Amniotic epithelial cell (primary cell): Measurements from ENCODE around the gene CHD2.
"Not testable (repeated sequence)": the region's sequence is repeated elsewhere in the genome, so short reads cannot be mapped to it uniquely, and the experiment has no call there.

Experiments used
- DNase-seq: peaks from one replicate; pipeline ENCODE4 v3.0.0-alpha.2; 2010; ENCODE audit warnings: low read depth

The CHD2 gene

DNA sequence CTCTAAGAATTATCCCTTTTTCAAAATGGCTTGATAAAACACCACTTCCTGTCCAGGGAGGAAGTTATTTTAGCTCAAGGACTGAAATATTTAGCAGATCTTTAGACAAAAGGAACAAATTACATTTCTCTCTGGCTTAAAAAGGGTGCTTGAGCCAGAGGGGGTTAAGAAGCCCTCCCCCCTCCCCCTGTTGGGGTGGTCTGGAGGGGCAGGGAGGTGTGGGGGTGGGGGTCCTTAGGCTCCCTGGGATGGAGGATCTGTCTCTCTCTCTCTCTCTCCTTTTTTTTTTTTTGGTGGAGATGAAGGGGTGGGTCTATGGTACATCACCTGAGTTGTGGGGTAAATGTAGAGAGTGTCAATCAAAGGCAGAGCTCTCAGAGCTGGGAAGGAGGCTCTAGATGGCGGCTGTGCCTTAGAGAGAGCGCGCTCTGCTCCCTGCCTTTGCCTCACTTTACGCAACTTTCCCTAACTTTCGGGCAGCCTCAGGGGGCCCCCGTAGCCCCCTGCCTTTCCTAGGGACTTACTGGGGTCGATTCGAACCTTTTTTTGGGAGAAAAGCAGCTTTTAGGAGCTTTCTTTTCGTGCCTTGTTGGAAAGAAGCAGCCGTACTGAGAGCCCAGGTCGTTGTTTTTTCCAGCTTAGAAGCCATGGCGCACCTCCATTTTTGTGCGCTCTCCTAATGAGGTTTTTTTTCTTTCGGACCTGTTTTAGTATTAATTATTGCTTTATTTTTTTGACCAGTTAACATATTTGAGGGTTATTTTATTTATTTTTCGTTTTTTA, at the start of gene CHD2:
TSS of gene CHD2 (plus strand) at position 377 of the 783 bp plus-strand sequence. CDS start 914 bp downstream, outside the sequence.
- DNase-seq: peak; percentile 89

DNA sequence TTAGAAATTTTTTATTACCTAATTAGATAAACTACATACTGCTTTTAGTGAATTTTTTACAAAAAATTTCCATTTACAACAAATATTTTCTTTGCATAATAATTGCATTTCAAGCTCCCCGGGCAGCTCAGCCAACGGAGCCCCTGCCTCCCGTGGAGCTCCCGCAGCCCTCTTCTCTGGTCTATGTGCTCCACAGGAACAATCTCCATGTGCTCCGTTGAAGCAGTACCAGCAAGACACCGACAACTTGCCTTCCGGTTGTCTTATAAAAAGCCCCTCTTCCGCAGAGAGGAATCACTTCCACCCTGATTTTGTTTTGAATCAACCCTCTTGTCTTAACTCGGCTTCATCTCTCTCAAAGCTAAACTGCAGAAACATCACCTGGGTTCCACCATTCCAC, 46.9 kb upstream of the CHD2 start:
- no peak for DNase-seq

DNA sequence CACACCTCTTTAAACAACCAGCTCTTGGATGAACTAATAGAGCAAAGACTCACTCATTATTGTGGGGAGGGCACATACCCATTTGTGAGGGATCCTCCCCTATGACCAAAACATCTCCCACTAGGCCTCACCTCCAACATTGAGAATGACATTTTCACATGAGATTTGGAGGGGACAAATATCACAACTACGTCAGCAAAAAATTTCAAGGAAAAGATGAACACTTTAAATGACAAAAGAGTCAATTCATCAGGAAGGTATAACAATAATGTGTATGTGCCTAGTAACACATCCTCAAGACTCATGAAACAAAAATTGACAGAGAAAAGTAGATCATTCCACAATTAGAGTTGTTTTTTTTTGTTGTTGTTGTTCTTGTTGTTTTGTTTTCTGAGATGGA, 38.4 kb upstream of the CHD2 start:
- no peak for DNase-seq

DNA sequence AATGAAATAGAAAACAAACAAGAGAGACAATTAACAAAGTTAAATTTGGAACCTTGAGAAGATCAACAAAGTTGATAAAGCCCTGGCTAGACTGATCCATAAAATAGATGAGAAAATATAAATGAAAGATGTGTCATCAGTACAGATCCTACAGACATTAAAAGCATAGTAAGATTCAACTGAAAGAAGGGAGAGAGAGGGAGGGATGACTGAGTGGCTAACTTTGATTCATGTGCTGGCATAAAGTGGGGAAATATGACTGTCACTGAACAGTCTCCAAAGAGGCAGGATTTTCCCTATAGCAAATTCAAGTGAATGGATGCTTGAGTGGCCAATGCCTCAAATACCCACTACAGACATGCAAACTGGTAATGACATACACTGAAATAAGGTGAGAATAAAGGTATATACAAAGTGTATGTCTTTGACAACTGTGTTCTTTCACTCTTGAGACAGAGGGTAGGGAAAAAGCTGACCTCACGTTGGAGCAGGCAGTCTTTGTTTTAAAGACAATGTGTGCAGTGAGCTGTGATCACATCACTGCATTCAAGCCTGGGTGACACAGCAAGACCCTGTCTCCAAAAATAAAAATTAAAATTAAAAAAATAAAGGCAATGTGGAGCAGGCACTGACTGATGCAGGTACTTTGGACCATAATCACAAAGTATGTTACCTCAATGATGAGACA, 35.9 kb upstream of the CHD2 start:
- DNase-seq: no peak

DNA sequence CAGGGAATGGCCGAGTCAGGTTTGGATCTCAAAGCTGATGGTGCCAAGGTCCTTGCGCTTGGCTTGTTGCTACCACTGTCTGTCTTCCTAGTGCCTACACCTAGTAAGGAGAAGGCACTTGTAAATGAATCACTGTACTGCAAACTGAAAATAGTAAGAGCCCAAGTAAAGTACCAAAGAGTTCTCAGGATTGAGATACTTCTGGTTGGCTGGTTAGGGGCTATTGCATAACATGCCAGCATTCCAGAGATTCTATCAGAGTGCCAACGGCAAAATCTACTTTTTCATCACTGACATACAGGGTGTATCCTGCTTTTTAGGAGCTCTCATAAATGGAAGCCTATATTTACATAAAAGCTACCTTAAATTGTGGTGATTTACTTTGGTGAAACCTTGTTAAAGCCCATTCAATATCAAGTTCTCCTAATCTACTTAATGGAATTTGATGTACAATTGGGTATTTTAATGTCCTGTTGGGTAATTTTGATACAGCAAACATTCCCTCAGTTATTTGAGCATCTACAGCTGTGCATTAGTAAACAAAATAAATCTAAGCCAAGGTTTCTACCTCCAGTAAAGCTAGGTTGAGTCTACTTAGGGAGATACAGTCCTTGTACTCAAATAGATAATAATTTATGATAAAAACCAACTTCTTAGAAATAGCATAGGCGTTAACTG, 30.7 kb upstream of the CHD2 start:
- DNase-seq: peak; percentile 80

DNA sequence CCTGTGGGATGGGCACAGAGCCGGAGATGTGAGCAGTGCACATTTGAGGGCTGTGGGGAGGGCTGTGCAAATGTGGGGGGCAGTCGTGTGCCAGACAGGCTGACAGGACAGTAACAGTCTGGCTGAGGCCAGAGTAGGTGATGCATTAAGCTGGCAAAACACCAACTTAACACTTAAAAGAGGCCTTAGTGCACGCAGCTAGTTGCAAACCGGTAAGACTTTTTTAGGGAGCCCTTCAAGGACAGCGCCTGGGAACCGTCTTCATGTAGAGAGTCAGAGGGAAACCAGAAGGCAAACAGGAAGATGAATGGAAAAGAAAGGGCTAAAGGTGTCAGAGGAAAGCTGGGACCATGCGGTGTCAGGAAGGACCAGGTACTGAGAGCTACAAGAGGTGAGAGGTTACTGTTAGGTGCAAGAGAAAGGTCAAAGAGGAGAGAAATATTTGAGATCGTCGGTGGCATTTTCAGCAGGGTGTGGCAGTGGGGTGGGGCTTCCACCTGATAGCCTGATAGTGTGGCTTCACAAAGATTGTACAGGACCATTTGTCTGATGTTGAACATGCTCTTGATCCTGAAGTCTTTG, 30.0 kb upstream of the CHD2 start:
- peak; percentile 33 for DNase-seq

DNA sequence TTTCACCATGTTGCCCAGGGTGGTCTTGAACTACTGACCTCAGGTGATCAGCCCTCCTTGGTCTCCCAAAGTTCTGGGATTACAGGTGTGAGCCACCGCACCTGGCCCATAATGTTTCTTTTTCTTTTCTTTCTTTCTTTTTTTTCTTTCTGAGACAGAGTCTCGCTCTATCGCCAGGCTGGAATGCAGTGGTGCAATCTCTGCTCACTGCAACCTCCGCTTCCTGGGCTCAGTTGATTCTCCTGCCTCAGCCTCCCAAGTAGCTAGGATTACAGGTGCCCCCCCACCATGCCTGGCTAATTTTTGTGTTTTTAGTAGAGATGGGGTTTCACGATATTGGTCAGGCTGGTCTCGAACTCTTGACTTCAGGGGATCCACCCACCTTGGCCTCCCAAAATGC, 27.2 kb upstream of the CHD2 start:
- not testable (repeated sequence) for DNase-seq

DNA sequence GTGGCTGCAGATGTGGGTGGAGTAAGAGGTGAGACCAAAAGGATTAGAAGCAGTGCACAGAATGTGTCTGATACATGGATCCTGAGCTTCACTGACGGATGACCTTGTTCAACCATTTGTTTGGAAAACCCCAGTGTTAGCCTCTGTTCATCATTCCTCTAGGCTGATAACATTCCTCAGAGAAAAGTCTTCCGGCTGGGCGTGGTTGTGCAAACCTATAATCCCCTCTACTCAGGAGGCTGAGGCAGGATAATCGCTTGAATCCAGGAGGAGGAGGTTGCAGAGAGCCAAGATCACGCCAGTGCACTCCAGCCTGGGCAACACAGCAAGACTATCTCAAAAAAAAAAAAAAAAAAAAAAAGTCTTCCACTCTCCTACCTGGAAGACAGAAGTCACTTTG, 23.1 kb upstream of the CHD2 start:
- DNase-seq: peak; percentile 77

DNA sequence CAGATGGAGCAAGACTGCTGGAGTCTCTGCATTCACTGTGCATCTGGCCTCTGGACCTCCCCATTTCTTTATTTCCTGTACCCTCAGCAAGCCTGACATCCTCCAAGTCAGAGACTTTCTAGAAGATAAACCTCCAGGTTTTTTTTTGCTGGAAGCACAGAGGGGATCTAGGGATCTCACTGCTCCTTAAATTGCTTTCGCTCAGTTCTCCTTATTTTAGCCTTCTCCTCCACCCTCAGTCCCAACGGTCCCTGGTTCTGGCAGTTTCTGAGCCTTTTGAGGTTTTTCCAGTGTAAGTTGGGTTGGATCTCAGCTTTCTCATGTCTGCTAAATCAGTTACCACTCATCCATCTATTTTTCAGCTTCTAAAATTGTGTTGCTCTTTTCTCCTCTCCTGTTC, 22.7 kb upstream of the CHD2 start:
- DNase-seq: no peak

DNA sequence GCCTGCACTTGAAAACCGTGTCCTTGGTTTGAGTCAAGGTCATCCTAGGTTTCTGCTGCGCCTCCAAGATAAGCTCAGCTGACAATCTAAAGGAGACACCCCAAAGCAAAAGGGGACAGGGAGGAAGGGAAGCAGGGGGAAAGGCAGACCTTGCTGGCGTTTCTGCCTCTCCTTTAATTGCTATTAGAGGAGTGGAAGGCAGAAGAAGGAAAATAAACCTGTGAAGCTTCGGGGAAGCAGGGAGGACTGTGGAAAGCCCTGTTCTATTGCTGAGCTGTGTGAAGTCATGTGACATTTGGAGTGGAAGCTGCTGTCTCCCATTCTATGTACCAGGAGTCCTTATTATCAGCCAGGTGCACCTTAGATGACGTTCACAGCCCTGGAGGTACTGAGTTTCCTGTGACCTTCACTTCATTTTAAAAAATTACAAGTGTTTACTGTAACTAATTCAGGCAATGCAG, 21.5 kb upstream of the CHD2 start:
- no peak for DNase-seq

DNA sequence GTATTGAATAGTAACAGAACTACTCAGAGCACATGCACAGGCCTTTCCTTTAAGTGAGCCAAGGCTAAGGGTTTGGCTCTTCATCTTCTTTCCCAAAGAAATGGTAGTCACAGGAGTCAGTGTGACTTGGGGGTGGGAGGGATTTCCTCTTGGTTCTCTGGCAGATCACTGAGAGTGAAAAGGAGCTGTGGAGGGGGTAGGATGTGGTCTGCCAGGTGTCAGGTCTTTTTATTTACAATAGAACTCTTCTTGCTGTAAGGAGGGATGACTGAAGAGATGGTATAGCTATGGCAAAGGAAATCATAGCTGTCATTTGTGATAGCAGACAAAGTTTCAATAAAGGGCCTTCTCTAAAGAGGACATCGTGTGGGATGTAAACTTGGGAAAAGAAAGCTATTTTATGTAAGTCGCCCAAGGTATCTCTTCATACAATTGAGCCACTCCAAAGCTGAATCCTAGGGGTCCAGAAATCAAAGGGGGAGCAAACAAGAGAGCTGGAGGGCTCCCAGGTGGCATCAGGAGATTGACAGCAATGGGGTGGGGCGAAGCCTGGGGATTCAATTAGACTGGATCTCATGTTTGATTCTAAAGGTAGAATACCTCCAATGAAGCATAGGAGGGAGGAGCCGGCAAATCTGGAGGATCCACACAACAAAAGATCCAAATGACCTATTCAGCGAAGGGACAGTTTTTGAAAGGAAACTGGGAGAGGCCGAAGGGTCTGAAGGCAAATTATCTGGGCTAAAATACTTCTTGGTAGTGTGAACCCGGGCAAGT, 20.0 kb upstream of the CHD2 start:
- DNase-seq: no peak

DNA sequence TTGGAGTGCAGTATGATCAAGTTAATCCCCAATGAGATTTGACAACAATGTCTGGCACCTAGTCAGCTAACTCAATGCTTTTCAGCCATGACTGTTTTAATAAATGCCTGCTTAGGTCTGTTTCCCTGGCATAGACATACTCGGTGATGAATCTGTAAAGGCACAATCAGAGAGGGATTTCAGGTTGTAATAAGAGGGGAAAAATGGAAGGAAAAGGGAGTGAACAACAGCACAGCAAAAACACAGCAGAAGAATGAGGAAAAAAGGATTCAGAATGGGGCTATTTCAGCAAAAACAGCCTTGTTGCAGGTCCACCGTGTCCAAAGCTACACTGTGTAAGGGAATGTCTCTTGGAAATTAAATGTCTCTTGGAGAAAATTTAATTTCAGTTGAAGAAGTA, 19.3 kb upstream of the CHD2 start:
- no peak for DNase-seq

DNA sequence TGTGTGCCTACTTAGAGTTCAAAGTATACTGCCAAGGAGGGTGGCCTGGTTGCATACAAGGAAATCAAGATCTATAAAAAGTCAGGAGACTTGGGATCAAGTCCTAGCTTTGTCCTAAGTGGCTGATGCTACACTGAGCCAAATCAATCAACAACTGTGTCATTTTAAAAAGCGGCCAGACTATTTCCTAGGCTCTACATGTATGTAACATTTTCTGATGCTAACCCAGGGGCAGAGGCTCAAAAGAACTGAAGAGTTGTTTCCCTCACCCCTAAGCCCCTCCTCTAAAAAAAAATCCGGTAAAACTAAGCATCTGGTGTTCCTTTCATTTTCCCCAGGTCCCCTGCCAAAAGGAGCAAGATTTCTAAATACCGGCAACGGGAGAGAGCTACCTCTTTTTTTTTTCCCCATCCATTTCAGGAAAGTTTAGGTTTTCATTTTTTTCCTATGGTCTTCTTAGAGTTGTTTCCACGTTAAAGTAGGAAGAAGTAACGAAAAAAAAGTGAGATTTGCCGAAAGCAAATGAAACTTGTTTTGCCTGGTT, 18.8 kb upstream of the CHD2 start:
- DNase-seq: no peak

DNA sequence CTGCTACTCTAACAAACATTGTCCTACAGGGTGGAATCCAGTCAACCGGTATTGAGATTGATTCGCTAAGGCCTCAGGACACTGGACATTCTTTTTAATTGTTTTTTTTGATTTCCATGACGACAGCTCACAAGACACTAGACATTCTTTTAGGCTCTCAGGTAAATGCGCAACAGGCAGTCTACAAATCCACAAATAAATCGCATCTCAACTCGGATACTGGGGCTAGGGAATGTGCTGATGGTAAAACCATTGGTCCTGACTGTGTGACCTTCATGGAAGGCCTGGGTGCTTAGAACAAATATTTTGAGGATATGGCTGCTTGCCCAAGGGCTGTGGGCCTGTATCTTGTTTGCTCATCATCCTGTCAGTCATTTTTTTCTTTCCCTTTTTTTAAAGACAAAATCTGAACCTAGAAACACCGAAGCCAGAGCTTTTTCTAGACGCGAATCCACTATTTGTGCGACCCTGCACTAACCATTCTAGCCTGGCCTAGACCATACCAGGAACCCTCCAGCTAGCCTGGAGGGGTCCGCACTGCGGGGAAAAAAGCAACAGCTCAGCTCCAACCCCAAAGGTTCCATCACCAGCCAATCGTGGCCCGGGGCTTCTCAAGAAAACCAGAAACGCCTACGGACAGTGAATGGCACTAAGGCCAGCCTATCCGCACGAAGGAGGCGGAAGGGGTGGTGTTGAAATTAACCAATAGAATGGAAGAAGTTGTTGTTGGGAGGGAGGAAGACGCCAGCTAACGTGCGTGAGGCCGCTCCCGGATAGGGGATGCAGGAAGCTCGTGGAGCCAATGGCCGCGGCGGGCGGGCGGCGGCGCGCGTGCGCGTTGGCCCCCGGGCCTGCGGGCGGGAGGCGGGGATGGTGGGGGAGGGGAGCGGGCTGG, 18.1 kb upstream of the CHD2 start:
- peak; percentile 100 for DNase-seq

DNA sequence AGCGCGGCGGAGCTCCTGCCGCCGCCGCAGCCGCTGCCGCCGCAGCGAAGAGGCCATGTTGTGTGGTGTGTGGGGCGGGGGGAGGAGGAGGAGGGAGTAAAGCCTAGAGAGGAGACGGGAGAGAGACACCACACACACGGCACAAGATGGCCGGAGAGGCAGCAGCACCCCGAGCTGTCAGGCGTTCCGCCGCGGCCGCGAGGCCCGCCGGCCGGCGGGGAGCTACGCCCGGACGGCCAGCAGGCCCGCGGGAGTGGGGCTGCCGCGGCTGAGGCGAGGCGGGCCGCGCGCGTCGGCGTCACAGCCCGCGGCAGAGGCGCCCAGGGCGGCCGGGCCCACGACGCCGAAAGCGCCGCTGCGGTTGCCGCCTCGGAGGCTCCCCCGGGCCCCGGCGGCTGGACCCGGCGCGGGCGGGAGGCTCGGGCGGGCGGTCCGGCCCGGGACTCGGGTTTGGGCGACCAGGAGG, 17.4 kb upstream of the CHD2 start:
- DNase-seq: no peak

DNA sequence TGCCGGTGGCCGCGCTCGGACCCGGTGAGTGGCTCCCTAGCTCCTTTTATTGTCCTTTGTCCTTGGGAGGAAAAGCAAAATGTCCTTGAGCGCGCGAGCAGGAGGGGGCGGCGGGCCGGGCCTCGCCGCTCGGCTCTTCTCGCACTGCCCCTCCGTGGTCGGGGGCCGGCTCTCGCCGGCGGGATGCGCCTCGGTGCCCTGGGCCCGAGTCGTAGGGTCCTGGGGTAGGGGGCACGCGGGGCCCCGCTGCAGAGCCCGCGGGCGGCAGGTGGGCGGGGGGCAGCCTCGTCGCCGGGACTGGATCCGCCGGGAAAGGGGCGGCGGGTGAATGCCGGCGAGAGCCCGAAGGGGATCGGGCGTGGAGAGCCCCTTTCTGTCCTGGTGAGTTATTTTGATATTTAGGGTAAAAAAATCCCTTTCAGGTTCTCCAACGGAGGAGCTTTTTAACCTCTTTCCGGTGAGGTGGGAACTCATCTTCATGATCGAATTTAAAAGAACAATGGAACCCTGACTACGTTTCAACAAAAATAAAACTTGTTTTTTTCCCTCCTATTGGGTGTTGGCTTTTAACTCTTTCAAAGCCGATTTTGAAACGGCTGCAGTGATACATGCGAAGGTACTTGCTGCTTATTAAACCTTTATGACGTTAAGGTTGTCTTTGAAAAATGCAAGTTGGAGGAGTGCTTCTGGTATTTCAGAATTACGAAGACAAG, 16.8 kb upstream of the CHD2 start:
- peak; percentile 52 for DNase-seq

DNA sequence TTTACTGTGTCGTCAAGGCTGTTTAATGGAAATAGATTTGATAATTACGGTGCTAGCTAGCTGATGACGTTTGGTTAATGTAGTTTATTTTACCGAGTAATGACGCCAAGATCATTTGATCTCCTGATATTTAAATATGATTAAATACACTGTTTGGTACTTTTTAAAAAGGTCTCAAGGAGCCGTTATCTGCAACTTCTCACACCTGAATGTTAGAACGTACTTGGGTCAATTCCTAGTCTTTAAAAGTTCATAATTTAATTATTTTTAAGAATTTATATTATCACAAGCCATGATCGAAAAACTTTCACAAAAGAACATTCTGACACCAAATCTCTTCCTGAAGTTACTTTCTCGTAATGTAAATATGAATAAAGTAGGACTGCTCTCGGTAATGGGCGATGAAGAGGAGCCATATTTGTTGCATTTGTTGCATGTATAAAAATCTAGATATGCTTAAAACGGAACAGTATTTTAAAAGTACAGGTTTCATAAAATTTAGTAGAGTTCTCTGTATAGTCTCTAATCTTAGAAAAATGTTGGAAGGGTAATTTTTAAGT, 16.2 kb upstream of the CHD2 start:
- no peak for DNase-seq

DNA sequence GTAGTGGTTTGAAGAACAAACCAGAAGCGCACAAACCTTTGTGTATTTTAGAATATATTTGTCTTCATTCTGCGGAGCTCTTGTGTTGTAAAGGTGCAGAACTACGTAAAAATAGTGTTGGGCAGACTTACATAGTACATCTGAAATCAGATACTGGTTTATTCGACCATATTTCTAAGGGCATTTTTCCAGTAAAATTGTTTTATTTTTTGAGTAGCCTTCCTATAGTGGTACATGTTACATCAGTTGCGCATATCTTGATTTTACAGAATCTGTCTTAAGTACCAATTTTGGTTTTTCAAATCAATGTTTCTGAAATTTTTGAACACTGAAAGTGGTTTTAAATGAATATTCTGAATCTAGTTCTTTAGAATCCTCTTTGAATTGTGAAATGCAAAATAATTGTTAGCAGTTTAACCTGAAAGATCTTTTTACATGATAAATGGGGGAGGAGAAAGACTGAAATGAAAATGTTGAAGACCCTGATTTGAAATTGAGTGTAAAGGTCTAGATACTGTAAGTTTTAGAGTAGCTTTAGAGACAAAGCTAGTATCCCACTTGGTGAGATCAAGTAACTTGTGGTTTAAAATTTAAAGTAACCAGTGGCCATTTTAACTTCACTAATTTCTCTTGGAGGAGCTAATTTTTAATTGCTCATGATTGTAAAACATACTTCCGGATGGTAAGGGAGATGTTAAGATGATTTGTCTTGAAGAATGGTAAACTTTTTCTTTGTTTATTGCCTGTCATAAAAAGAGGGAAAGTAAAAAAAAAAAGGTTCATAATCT, 15.5 kb upstream of the CHD2 start:
- DNase-seq: no peak
